Measurements from ENCODE around the gene TBC1D22A.

DNA sequence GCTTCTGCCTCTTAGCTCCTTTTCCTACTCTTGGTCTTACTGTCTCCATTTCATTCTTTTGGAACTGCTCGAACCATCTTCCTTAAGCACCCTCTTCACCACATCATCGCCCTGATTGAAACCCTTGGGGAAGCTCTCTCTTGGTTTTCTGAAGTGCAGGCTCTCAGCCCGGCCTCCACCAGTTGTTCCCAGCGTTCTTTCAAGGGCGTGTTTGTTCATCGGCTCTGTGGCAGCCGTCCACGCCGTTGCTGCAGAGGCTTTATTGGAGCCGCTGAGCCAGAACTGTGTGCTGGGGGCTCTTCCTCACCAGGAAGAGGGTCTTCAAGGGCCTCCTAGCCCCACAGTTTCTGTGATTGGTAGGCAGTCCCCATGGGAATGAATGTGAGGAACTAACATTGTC lies 214.1 kb downstream of the TBC1D22A start:
- TF ChIP-seq, protein P1, sequence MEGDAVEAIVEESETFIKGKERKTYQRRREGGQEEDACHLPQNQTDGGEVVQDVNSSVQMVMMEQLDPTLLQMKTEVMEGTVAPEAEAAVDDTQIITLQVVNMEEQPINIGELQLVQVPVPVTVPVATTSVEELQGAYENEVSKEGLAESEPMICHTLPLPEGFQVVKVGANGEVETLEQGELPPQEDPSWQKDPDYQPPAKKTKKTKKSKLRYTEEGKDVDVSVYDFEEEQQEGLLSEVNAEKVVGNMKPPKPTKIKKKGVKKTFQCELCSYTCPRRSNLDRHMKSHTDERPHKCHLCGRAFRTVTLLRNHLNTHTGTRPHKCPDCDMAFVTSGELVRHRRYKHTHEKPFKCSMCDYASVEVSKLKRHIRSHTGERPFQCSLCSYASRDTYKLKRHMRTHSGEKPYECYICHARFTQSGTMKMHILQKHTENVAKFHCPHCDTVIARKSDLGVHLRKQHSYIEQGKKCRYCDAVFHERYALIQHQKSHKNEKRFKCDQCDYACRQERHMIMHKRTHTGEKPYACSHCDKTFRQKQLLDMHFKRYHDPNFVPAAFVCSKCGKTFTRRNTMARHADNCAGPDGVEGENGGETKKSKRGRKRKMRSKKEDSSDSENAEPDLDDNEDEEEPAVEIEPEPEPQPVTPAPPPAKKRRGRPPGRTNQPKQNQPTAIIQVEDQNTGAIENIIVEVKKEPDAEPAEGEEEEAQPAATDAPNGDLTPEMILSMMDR (IDR thresholded peaks at IDR 0.05) = no peak
- no peak for TF ChIP-seq POLR2A (IDR thresholded peaks at IDR 0.05)
